Measurements from ENCODE around the gene PLK1.
A peak's percentile ranks its signal among the peaks of the same experiment; 100 is the strongest.
"Not testable (repeated sequence)": the region's sequence is repeated elsewhere in the genome, so short reads cannot be mapped to it uniquely, and the experiment has no call there.

Gene PLK1

DNA sequence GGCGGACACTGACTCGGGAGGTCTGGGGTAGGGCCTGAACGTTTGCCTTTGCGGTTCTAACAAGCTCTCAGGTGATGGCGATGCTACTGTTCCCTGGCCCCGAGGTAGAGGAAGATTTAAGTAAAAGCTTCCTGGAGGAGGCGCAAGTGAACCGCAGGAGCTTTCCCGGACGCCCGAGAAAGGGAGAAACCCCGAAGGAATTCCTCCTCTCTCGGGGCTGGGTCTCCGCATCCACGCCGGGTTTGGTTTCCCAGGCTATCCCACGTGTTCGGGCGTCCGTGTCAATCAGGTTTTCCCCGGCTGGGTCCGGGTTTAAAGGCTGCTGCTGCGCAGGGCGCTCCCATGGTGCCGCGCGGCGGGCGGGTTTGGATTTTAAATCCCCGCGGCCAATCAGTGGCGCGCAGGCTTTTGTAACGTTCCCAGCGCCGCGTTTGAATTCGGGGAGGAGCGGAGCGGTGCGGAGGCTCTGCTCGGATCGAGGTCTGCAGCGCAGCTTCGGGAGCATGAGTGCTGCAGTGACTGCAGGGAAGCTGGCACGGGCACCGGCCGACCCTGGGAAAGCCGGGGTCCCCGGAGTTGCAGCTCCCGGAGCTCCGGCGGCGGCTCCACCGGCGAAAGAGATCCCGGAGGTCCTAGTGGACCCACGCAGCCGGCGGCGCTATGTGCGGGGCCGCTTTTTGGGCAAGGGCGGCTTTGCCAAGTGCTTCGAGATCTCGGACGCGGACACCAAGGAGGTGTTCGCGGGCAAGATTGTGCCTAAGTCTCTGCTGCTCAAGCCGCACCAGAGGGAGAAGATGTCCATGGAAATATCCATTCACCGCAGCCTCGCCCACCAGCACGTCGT is at the start of gene PLK1:
TSS of gene PLK1 (plus strand) at position 460 of the 844 bp plus-strand sequence. CDS start at position 504, 44 bp downstream.
- DNase-seq (ENCODE audit: low read depth): peak; percentile 66

- no peak for DNase-seq (ENCODE audit: low read depth)
Measured at GRCh38 chr16:23629516-23629915, 49.2 kb upstream of the PLK1 start.

DNA sequence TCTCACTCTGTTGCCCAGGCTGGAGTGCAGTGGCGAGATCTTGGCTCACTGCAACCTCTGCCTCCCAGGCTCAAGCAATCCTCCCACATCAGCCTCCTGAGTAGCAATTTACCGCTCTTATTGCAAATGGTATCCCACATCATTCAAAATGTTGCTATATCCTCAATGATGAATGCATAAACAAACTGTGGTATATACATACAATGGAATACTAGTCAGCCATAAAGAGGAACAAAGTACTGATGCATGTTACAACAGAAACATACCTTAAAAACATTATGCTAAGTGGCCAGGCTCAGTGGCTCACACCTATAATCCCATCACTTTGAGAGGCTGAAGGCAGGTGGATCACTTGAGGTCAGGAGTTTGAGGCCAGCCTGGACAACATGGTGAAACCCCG is 46.8 kb upstream of the PLK1 start:
- DNase-seq (ENCODE audit: low read depth): not testable (repeated sequence)

DNA sequence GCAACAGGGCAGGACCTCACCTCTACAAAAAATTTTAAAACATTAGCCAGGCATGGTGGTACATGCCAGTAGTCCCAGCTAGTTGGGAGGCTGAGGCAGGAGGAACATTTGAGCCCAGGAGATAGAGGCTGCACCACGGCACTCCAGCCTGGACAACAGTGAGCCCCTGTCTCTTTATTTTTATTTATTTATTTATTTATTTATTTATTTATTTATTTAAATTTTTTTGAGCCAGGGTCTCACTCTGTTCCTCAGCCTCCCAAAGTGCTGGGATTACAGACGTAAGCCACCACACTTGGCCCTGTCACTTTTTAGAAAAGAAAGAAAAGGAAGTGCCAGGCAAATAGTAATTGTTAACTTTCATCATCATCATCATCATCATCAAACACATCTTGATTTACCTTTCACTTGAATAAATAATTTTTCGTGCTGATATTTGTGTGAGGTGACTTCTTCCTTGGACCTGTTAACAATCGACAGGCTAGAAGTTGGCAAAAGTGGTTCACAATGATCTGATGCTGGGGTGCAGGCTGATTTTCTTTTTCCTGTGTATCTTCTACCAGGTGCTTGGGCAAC is 44.1 kb upstream of the PLK1 start:
- DNase-seq (ENCODE audit: low read depth): no peak

DNA sequence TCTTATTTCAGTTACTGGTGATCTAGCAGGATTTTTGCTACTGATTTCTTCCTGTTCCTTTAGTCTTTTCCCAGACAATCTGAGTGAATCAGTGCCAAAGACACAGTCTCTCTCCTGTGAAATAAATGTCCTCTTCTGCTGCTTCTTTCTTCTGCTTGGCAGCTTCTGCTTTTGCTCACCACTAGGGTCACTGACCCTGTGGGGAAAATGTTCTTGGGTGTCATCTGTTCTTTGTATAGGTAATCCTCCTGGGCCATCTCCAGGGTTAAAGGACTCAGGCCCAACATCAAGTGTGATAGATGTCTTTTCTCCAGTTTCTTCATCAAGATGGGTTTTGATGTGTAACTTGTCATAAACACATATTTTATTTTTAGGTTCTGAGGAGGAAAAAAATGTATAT is 42.7 kb upstream of the PLK1 start:
- no peak for DNase-seq (ENCODE audit: low read depth)

- no peak for DNase-seq (ENCODE audit: low read depth)
Measured at GRCh38 chr16:23640615-23640930, 38.1 kb upstream of the PLK1 start.

DNA sequence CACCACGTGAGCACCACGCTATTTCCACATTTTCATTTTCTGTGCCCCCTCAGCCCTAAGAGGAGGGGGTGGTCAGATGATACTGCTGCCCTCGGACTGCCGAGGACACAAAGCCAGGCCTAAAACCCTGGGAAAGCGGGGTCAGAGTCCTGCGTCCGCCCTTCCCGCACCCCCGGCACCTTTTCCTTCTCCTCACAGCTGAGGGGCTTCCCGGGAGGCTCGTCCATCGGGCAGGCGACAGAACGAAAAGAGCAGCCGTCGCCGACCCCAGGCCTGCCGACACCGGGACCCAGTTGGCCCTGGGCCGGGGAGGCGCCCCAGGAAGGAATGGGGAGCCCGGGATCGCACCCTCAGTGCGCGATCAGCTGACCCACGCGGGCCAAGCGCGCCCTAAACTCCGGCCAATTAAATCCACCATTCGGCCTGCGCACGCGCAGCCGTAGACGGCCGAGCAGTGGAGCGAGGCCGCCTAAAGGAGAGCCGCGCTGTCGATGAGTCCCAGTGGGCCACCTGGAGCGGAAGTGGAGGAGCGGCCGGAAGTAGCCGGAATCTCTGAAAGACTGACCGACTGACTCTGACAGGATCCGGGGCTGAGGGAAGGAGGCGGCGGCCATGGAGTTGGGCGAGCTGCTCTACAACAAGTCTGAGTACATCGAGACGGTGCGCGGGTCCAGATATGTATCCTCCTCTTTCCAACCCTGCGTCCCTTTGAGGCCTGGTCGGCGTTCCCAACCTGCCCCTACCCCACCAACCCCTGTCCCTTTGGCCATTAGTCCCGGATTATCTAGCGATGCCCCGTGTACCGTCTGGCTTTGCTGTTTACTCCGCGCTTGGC is 37.5 kb upstream of the PLK1 start, which contains the start of the genes DCTN5 and PALB2:
TSS of gene DCTN5 (plus strand) at position 536 of the 835 bp plus-strand sequence. CDS start at position 613, 77 bp downstream.
TSS of gene PALB2 (minus strand) at position 380 of the 835 bp plus-strand sequence. CDS start at position 227, 153 bp downstream.
- DNase-seq (ENCODE audit: low read depth): peak; percentile 75

DNA sequence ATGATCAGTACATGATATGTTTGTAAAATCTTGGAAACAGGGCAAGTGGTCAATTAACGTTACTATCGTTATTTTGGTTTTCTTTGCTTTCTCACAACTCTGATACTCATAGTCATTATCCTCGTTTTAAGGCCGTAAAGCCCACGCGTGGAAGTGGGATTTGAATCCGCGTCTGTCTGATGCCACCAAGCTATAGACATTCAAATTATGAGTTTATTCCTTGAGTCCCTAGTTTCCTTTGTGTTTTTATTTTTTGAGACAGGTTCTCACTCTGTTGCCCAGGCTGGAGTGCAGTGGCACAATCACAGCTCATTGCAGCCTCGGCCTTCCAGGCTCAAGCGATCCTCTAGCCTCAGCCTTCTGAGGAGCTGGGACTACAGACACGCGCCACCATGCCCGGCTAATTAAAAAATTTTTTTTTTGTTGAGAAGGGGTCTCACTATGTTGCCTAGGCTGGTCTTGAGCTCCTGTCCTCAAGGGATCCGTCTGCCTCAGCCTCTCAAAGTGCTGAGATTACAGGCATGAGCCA is 36.4 kb upstream of the PLK1 start:
- no peak for DNase-seq (ENCODE audit: low read depth)

DNA sequence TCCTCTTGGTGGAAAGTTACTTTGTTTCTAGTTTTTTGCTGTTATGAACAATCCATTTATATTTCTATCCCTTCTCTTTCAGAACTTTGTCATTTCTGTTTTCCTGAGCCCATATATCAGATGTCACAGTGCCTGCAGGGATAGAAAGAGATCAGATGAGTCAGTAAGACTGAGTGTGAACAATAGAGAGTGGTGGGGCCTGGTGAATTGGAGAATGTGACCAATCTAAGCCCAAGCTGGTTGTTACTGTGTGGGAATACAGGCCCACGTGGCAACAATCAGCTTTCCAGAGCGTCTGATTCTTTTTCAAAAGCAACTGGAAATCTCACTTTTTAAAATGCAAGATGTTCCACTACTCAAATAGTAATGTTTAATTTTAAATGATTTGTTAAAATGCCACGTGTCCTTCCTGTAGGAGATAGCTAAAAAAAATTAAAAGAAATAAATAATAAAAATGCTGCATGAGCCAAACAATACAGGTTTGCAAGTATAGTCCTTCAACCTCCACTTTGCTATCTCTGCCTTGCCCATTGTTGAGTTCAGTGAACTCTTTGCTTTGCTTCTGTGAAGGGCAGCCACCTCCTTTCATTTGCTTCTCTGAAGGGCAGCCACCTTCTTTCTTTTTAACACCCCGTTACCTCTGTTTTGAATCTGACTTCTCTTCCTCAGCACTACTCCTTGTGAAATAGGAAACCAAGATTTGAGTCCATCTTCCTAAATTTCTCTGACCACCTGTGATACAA is 27.8 kb upstream of the PLK1 start:
- DNase-seq (ENCODE audit: low read depth): no peak

GRCh38 chr16:23651943-23652468 is 26.7 kb upstream of the PLK1 start:
- DNase-seq (ENCODE audit: low read depth): no peak

GRCh38 chr16:23663918-23664317 is 14.8 kb upstream of the PLK1 start:
- DNase-seq (ENCODE audit: low read depth): no peak

DNA sequence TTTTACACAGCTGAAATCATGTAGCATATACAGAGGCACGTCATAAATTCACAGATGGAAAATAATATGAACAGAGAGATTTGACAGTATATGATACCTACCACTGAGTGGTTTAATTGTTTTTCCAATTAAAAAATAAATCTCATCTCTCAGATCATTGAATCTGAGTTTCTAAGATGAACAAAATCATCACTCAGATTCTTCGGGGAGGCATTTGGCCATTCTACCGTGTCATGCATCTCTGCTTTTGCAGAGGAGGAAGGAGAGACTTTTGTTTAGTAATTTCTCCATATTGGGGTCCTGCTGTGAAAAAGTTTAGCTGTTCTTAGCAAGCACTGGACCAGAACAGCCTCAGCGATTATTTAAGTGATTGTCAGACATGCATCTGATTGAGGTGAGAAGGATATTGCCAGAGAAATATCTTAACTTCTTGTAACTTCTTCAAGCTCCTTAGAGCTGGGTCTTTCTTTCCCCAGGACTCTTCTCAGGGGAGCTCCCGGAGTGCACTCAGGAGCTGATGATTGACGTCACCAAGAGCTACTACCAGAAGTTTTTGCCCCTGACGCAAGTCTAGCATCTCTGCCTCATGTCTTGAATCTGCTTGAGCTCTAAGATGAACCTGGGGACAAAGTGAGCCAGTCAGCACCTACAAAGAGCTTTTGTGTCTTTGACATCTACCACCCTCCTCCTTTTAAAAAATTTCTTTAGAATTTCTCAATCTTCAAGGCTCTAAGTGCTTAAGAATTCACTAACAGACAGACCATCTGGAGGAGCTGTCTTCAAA is 11.9 kb upstream of the PLK1 start:
- DNase-seq (ENCODE audit: low read depth): no peak

DNA sequence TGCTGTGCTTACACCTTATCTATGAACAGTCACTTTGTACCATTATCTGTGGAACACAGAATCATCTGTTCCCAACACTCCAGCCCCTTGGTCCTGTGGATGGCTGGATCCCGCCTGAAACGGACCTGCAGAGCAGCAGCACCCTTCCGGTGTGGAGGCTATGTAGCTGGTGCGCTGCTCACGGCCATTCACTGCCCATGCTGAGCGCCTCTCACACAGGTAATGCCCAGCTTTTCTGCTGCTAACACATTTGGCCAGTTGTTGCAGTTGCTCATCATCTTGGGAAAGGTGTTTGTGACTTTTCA is 11.4 kb upstream of the PLK1 start:
- no peak for DNase-seq (ENCODE audit: low read depth)

DNA sequence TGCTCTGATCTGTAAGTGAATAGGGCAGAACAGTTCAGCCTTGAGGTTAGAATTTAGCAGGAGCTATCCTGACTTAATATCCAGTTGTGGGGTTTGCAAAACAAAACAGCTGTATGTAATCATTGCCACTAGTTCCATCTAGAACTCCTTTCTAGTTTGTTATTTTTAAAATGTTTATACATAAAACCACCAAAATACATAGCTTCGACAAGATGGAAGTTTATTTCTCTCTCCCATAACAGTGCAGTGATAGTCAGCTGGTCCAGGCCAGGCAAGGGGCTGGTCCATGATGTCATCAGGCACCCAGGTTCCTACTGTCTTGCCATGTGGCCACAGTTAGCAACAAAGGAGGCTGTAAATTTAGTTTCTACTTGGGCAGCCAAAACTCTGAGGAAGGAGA is 10.5 kb upstream of the PLK1 start:
- no peak for DNase-seq (ENCODE audit: low read depth)

DNA sequence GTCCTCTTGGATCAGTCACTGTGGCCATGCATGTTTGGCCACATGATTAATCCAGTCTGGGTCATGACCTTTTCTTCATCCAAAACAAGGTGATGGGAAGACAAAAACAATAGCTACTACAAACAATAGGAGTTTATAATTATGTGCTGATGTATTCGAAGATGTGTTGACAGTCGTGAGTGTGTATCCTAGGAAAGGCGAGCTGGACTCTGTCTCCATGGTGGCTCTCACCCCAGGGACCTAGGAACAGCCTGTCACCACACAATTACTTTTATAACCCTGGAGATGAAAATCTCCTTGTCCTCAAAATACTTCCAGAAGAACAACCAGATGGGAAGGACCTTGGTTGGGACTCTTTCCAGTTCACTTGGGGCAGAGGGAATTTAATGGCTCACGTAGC is 9.8 kb upstream of the PLK1 start:
- DNase-seq (ENCODE audit: low read depth): no peak

- DNase-seq (ENCODE audit: low read depth): no peak
Measured at GRCh38 chr16:23670137-23670776, 8.4 kb upstream of the PLK1 start.

GRCh38 chr16:23673971-23674614 is 4.6 kb upstream of the PLK1 start:
- no peak for DNase-seq (ENCODE audit: low read depth)

GRCh38 chr16:23676924-23677480 is 1.7 kb upstream of the PLK1 start:
- no peak for DNase-seq (ENCODE audit: low read depth)

DNA sequence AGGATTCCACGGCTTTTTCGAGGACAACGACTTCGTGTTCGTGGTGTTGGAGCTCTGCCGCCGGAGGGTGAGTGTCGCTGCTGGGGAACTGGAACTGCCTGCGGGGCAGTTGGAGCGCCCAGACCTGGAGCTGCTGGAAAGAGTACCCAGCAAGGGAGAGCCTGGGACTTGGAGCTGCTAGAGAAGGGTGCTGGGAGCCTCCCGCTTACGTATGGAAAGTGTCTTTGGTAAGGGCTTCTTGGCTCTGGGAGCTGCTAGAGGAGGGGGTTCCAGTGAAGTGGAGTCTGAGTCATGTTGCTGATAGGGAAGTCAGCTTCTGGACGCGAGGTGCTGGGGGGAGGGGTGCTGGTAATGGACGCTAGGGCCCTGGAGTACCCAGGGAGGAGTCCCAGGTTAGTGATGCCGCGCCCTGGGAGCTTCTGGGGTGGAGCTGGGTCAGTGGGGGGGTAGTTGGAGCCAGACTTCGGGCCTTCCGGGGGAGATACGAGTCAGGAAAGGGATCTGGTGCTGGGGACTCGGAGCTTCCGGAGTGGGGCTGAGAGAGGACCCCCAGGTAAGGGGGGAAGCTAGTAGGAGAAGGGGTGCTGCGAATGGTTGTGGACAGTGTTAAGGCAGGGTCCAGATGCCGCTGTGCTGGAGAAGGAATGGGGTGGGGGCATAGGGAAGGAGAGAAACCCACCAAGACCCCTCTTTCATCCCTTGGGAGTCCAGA is 741 bp downstream of the PLK1 start:
- DNase-seq (ENCODE audit: low read depth): no peak
